ENCODE results near the gene PROSER3. TPM values are rescaled to one million over a fixed set of nuclear protein-coding genes. Genes with fewer than 3 reads are reported as not detected.
"Not testable (repeated sequence)": the region's sequence is repeated elsewhere in the genome, so short reads cannot be mapped to it uniquely, and the experiment has no call there.

The PROSER3 gene
- total RNA-seq, 8 experiments from 2014 or later = 3.1 to 19.9 (median 12.7) TPM

- peak in 7 of 8 experiments; percentile 0 to 74 (median 28) for ATAC-seq (replicated peaks in 6 of 8)
- Histone ChIP-seq H3K27ac (peak within 1 kb of the TSS; percentile 81 to 94), H3K4me3 (peak within 1 kb of the TSS; percentile 39 to 91 (median 62)), H3K4me1 (replicated peaks in 1 of 2) (peaks cover 16 to 17% of the 10 kb centered on the region in 2 donors)
- no CpG with 5 or more reads among the region's 109 CpGs for WGBS, 10 experiments
- in situ Hi-C loops (cut with MboI; ENCODE audit: low pct_unique_long_range_greater_than_20kb in 2 of 9, low sequenced_read_pairs in 9 of 9, unreplicated experiment in 9 of 9) = no loop called here
Measured at GRCh38 chr19:35717665-35718344, 40.2 kb upstream of the PROSER3 start, which contains the start of gene KMT2B. TSS of gene KMT2B (plus strand) at chr19:35718003. CDS start at chr19:35718019, 16 bp downstream.

DNA sequence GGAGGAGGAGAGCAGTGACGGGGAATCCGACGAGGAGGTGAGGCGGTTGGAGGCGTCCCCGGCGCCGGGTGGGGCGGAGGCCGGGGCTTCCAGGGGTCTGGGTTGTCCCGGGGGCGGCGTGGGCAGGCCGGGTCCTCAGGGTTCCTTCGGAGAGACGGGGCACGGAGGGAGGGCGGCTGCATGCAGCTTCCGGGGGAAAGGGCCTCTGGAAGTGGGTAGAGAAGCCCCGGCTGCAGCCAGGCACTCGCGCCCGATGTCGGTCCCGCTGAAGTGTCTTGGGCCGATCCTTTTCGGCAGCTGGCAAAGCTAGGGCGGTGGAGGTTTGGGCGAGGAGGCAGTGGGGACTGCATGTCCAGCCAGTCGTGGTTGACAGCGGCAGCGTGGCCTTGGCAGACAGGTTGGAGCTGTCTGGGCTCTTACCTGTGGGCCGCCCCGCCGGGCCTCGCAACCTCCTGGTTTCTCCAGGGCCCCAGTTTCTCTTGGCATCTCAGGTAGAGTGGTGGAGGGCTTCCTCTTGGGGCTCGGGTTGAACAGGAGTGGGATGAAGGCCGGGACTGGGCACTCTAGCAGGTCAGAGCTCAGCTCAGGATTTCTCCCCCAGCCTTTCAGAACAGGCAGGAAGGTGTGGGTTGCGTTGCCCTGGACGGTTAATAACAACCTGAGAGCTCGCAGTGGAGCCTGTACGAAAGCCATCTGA is 39.5 kb upstream of the PROSER3 start:
- peaks cover 16 to 17% of the 10 kb centered on the region in 2 donors for H3K4me1 ChIP-seq (replicated peaks in 1 of 2)

GRCh38 chr19:35719402-35720162 is 38.4 kb upstream of the PROSER3 start:
- in situ Hi-C loops (cut with MboI; ENCODE audit: low pct_unique_long_range_greater_than_20kb in 2 of 9, low sequenced_read_pairs in 9 of 9, unreplicated experiment in 9 of 9) = no loop called here
- ATAC-seq (replicated peaks in 6 of 8) = no peak
- Histone ChIP-seq H3K4me1 (replicated peaks in 1 of 2) (peaks cover 16 to 17% of the 10 kb centered on the region in 2 donors), H3K4me3 (peak overlapping the region in 2 of 5 donors; percentile 39 to 60), H3K27ac (no peak overlapping the region)
- 60 to 100% (median 83%) methylated on average over 1 to 14 of the region's 32 CpGs; no CpG with 5 or more reads in 3 of the 10 experiments for WGBS, 10 experiments

More for the DNA sequence above, 39.5 kb upstream of the PROSER3 start:
- Histone ChIP-seq H3K4me3 (peak overlapping the region; percentile 39 to 91 (median 62)), H3K27ac (peak overlapping the region; percentile 81 to 94)
- in situ Hi-C loops (cut with MboI; ENCODE audit: low pct_unique_long_range_greater_than_20kb in 2 of 9, low sequenced_read_pairs in 9 of 9, unreplicated experiment in 9 of 9) = no loop called here
- ATAC-seq (replicated peaks in 6 of 8) = peak in 2 of 8 experiments; percentile 0 to 1
- WGBS, 10 experiments = 0 to 10% (median 0%) methylated on average over 1 to 6 of the region's 42 CpGs; no CpG with 5 or more reads in 7 of the 10 experiments

DNA sequence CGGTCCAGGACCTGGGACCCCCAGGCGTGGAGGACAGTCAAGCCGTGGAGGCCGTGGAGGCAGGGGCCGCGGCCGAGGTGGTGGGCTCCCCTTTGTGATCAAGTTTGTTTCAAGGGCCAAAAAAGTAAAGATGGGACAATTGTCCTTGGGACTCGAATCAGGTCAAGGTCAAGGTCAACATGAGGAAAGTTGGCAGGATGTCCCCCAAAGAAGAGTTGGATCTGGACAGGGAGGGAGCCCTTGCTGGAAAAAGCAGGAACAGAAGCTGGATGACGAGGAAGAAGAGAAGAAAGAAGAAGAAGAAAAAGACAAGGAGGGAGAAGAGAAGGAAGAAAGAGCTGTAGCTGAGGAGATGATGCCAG is 37.8 kb upstream of the PROSER3 start:
- WGBS, 10 experiments = 80 to 100% (median 99%) methylated on average over 1 to 8 of the region's 9 CpGs
- Histone ChIP-seq H3K4me1 (replicated peaks in 1 of 2) (peaks cover 15 to 17% of the 10 kb centered on the region in 2 donors), H3K27ac (no peak overlapping the region), H3K4me3 (no peak overlapping the region)
- no peak for ATAC-seq (replicated peaks in 6 of 8)
- in situ Hi-C loops (cut with MboI; ENCODE audit: low pct_unique_long_range_greater_than_20kb in 2 of 9, low sequenced_read_pairs in 9 of 9, unreplicated experiment in 9 of 9) = no loop called here

DNA sequence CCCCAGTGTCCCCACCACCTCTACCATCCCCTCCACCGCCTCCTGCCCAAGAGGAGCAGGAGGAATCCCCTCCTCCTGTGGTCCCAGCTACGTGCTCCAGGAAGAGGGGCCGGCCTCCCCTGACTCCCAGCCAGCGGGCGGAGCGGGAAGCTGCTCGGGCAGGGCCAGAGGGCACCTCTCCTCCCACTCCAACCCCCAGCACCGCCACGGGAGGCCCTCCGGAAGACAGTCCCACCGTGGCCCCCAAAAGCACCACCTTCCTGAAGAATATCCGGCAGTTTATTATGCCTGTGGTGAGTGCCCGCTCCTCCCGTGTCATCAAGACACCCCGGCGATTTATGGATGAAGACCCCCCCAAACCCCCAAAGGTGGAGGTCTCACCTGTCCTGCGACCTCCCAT is 37.3 kb upstream of the PROSER3 start:
- H3K4me3 ChIP-seq = no peak overlapping the region
- WGBS, 10 experiments = no CpG with 5 or more reads among the region's 17 CpGs
- ATAC-seq (replicated peaks in 6 of 8) = no peak
- peaks cover 10 to 13% of the 10 kb centered on the region in 2 donors for H3K4me1 ChIP-seq (replicated peaks in 1 of 2)
- in situ Hi-C loops (cut with MboI; ENCODE audit: low pct_unique_long_range_greater_than_20kb in 2 of 9, low sequenced_read_pairs in 9 of 9, unreplicated experiment in 9 of 9) = no loop called here
- no peak overlapping the region for H3K27ac ChIP-seq

- WGBS, 10 experiments = 84 to 100% (median 97%) methylated on average over 1 to 9 of the region's 16 CpGs; no CpG with 5 or more reads in 4 of the 10 experiments
- in situ Hi-C loops (cut with MboI; ENCODE audit: low pct_unique_long_range_greater_than_20kb in 2 of 9, low sequenced_read_pairs in 9 of 9, unreplicated experiment in 9 of 9) = no loop called here
- ATAC-seq (replicated peaks in 6 of 8) = no peak
Measured at GRCh38 chr19:35721374-35721773, 36.6 kb upstream of the PROSER3 start.

DNA sequence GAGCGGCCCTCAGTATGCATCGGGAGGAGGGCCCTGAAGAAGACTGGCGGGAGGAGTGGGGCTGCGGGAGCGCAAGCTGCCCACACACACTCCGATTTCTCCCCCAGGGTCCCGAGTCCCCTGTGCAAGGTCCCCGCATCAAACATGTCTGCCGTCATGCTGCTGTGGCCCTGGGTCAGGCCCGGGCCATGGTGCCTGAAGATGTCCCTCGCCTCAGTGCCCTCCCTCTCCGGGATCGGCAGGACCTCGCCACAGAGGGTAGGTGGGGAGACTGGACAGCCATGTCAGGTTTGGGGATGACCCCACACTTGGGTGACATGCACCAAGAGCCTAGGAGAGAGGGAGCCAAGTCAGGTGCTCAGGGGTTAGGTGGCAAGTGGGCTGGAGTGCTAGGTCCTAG is 35.5 kb upstream of the PROSER3 start:
- in situ Hi-C loops (cut with MboI; ENCODE audit: low pct_unique_long_range_greater_than_20kb in 2 of 9, low sequenced_read_pairs in 9 of 9, unreplicated experiment in 9 of 9) = no loop called here
- ATAC-seq (replicated peaks in 6 of 8) = no peak
- H3K4me3 ChIP-seq = no peak overlapping the region
- WGBS, 10 experiments = 78 to 100% (median 90%) methylated on average over 1 to 8 of the region's 14 CpGs; no CpG with 5 or more reads in 7 of the 10 experiments
- H3K4me1 ChIP-seq (replicated peaks in 1 of 2) = peaks cover 6 to 8% of the 10 kb centered on the region in 2 donors
- H3K27ac ChIP-seq = no peak overlapping the region

More at GRCh38 chr19:35721374-35721773, 36.6 kb upstream of the PROSER3 start:
- peaks cover 6 to 8% of the 10 kb centered on the region in 2 donors for H3K4me1 ChIP-seq (replicated peaks in 1 of 2)
- no peak overlapping the region for H3K27ac ChIP-seq
- H3K4me3 ChIP-seq = no peak overlapping the region

- in situ Hi-C loops (cut with MboI; ENCODE audit: low pct_unique_long_range_greater_than_20kb in 2 of 9, low sequenced_read_pairs in 9 of 9, unreplicated experiment in 9 of 9) = no loop called here
- WGBS, 10 experiments = 90 to 100% (median 100%) methylated on average over 1 to 8 of the region's 16 CpGs; no CpG with 5 or more reads in 5 of the 10 experiments
Measured at GRCh38 chr19:35722897-35723296, 35.1 kb upstream of the PROSER3 start.

DNA sequence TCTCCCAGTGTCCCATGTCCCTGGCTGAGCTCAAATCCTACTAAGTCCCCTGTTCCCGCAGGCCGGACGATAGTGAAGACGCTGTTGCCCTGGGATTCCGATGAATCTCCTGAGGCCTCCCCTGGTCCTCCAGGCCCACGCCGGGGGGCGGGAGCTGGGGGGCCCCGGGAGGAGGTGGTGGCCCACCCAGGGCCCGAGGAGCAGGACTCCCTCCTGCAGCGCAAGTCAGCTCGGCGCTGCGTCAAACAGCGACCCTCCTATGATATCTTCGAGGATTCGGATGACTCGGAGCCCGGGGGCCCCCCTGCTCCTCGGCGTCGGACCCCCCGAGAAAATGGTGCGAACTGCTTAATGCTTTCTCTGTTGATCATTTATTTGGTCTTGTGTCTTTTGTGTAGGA is 34.3 kb upstream of the PROSER3 start:
- Histone ChIP-seq H3K27ac (no peak overlapping the region), H3K4me3 (no peak overlapping the region), H3K4me1 (replicated peaks in 1 of 2) (peaks cover 6 to 8% of the 10 kb centered on the region in 2 donors)
- in situ Hi-C loops (cut with MboI; ENCODE audit: low pct_unique_long_range_greater_than_20kb in 2 of 9, low sequenced_read_pairs in 9 of 9, unreplicated experiment in 9 of 9) = no loop called here
- 88 to 100% (median 96%) methylated on average over 1 to 18 of the region's 24 CpGs; no CpG with 5 or more reads in 4 of the 10 experiments for WGBS, 10 experiments
- ATAC-seq (replicated peaks in 6 of 8) = no peak

More at GRCh38 chr19:35722897-35723296, 35.1 kb upstream of the PROSER3 start:
- H3K4me1 ChIP-seq (replicated peaks in 1 of 2) = peaks cover 6 to 8% of the 10 kb centered on the region in 2 donors
- no peak overlapping the region for H3K4me3 ChIP-seq
- ATAC-seq (replicated peaks in 6 of 8) = no peak
- no peak overlapping the region for H3K27ac ChIP-seq

- 89 to 94% methylated on average over 3 to 5 of the region's 7 CpGs; no CpG with 5 or more reads in 8 of the 10 experiments for WGBS, 10 experiments
- H3K4me3 ChIP-seq; H3K4me1 ChIP-seq (replicated peaks in 1 of 2); ATAC-seq (replicated peaks in 6 of 8); in situ Hi-C loops (cut with MboI; ENCODE audit: low pct_unique_long_range_greater_than_20kb in 2 of 9, low sequenced_read_pairs in 9 of 9, unreplicated experiment in 9 of 9); H3K27ac ChIP-seq: not testable (repeated sequence)
Measured at GRCh38 chr19:35724132-35724531, 33.8 kb upstream of the PROSER3 start.

DNA sequence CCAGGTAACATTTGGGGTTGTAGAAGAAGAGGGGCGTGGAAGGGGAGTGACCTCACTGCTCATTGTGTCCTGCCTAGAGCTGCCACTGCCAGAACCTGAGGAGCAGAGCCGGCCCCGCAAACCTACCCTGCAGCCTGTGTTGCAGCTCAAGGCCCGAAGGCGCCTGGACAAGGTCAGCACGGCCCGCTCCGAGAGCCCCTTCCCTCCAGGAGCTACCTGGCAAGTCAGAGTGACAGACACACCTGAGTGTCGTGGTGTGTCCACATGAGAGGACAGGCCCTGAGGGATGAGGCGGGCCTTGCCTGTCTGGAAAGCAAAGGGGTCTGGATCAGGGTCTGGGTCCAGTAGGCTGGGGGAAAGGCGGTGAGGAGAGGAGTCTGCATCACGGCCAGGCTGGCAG is 33.4 kb upstream of the PROSER3 start:
- Histone ChIP-seq H3K27ac (no peak overlapping the region), H3K4me3 (no peak overlapping the region), H3K4me1 (replicated peaks in 1 of 2) (peaks cover 0 to 1% of the 10 kb centered on the region in 2 donors)
- ATAC-seq (replicated peaks in 6 of 8) = no peak
- in situ Hi-C loops (cut with MboI; ENCODE audit: low pct_unique_long_range_greater_than_20kb in 2 of 9, low sequenced_read_pairs in 9 of 9, unreplicated experiment in 9 of 9) = no loop called here
- WGBS, 10 experiments = 80 to 100% (median 93%) methylated on average over 2 to 4 of the region's 12 CpGs; no CpG with 5 or more reads in 7 of the 10 experiments

DNA sequence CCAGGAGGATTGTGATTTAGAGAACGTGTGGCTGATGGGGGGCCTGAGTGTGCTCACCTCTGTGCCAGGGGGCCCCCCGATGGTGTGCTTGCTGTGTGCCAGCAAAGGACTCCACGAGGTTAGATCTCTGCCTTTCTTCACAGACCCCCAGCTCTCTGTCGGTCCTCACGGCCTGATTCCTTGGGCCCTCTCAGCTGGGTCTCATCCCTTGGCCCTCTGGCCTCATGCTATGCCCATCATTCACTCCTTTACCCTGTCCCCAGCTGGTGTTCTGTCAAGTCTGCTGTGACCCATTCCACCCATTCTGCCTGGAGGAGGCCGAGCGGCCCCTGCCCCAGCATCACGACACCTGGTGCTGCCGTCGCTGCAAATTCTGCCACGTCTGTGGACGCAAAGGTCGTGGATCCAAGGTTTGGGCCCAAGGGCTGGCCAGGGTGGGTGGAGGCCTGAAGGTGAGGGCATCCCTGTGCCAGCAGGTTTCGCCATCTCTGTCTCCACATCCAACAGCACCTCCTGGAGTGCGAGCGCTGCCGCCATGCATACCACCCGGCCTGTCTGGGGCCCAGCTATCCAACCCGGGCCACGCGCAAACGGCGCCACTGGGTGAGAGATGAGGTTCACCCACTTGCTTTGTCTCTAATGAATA is 32.6 kb upstream of the PROSER3 start:
- in situ Hi-C loops (cut with MboI; ENCODE audit: low pct_unique_long_range_greater_than_20kb in 2 of 9, low sequenced_read_pairs in 9 of 9, unreplicated experiment in 9 of 9) = no loop called here
- no peaks in the 10 kb centered on the region for H3K4me1 ChIP-seq (replicated peaks in 1 of 2)
- no peak for ATAC-seq (replicated peaks in 6 of 8)
- no peak overlapping the region for H3K4me3 ChIP-seq
- 93 to 100% (median 97%) methylated on average over 1 to 6 of the region's 23 CpGs; no CpG with 5 or more reads in 5 of the 10 experiments for WGBS, 10 experiments
- no peak overlapping the region for H3K27ac ChIP-seq
